GM18858 (cell line): ENCODE data around the gene TRIO.

Experiments
- ATAC-seq: cut with Tn5 transposase; IDR thresholded peaks from one replicate; pipeline ENCODE4 v1.9.1; 2021; ENCODE audit not compliant: unreplicated experiment

Gene TRIO

DNA sequence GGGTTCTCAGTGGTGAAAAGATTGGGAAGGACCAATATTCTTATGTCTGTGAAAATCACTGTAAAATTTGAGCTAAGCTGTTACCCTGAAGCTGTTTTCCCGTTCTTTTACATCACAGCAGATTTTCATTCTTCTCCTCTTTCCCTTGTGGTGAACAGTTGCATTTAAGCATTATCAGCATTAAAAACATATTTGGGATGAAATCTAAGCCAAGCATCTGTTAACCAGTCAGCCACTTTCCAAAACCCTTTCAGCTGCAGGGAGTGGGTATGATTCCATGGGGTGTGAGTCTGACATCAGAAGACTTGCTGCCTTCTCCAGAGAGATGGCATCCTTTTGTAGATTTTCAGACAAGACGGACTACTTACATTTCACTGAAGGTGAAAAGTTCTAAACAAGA is 97.2 kb downstream of the TRIO start:
- ATAC-seq, result no peak

DNA sequence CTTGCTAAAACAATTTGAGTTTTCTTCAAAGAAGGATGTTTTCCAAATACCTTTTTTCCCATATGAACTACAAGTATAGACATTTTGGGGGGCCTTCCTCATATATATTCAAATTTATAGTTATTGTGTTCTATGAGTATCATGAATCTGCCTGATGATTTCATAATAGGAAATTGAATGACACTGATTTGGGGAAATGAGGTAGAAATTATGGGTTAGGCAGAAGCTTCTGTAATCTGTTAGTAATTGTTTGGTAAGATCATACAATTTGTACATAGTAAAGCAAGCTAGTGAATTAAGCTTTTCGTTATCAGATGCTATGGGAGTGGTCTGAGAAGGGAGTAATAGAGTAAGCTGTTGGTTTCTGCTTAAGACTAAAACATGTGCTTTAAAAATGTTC is 98.0 kb downstream of the TRIO start:
- no peak for ATAC-seq

DNA sequence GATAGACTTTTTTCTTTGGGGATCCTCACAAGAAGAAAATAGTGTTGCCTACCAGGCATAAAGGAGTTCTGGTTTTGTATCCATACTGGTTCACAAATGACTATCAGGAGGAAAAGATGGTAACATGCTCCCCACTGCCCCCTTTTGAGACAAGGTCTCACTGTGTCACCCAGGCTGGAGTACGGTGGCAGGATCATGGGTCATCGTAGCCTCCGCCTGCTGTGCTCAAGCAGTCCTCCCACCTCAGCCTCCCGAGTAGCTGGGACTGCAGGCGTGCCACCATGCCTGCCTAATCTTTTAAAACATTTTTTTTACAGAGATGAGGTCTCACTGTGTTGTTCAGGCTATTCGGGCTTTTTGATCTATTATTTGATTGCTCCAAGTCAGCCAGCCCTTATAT is 99.3 kb downstream of the TRIO start:
- ATAC-seq, result no peak

DNA sequence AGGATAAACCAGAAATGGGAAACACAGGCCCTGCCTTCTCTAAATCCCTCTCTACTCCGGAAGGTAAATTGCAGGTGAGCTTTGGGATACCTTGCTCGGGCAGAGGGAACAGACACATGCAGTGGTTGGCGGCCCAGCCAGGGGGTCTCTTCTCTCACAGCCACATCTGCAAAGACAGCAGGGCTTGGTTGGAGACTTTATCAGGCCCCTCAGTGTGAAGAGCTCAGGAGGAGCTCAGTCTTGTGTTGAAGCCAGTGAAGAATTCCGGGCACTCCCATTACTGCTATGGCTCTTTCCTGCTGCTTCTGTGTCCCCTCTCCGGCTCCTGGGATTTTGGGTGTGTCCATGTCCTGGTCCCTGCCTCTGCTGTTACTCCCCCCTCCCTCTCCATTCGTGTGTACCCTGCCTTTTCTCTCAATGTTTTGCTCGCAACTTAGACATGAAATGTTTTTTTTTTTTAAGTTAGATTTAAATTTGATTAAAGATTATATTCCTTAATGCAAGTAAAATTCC is 99.8 kb downstream of the TRIO start:
- no peak for ATAC-seq

DNA sequence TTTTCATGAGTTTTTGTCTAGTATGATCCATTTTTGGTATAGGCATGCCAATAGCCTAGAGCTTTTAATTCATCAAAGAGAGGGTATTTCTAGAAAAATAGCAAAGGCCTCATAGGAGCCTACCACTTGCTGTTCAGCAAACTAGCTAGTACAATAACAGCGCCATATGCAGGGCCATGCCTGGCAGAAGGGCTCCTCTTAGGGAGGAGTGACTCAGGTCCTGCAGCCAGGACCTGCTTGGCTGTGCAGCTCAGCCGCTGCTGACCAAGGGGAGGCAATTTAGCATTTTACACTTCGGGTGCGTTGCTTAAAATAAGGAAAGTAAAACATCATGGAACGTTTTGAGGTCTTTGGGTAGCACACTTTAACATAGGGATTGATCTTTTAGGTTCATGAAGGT is 100.6 kb downstream of the TRIO start:
- no peak for ATAC-seq

DNA sequence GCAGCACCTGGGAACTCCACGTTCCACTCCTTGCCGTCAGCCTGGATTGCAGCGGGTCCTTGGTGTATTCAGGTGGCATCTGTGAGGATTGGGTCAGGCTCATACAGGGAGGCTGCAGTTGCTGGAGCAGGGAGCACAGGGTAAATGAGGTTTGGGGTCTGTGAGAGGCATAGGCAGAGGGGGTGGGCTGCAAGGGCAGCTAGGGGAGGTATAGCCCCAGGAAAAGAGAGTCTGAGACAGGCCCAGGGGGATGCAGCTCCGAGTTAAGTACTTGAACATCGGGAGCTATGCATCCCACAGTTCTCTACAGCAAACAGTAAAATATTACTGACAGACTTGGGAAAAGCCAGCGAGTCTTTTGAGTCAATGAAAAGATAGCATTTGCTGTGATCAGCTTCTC is 101.6 kb downstream of the TRIO start:
- ATAC-seq, result no peak

DNA sequence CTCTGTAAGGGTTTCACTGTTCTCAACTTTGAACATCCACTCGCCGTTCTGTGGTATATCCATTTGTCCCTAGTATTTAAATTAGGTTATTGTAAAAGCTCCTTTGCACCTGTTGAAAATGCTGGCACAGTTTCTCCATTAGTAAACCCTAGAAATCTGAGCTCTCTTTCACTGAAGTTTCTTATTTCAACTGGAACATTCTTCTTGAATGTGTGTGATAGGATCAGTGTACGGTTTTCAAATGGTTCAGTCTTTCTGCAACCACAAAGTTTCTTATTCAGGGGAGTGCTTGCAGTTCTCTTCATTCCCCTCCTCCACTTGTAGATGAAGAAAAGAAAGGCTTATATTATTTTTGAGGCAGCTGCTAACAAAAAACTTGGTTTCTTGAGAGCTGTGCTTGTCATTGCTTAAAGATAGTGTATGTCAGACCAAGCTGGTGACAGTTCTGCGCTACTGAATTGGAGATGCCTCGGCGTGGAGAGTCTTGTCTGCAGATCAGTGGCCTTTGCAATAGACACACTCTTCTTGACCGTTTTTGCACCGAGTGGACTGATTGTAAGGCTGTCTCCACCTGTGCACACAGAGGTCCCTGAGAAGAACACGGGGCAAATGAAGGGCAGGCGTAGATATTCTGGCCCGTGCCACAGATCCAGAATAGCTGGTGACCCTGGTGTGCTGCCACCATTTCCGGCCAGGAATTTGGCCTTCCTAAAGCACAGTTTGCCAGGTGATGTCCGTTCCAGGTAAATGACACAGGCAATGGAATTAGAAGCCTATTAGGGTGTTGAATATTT is 102.2 kb downstream of the TRIO start:
- no peak for ATAC-seq

DNA sequence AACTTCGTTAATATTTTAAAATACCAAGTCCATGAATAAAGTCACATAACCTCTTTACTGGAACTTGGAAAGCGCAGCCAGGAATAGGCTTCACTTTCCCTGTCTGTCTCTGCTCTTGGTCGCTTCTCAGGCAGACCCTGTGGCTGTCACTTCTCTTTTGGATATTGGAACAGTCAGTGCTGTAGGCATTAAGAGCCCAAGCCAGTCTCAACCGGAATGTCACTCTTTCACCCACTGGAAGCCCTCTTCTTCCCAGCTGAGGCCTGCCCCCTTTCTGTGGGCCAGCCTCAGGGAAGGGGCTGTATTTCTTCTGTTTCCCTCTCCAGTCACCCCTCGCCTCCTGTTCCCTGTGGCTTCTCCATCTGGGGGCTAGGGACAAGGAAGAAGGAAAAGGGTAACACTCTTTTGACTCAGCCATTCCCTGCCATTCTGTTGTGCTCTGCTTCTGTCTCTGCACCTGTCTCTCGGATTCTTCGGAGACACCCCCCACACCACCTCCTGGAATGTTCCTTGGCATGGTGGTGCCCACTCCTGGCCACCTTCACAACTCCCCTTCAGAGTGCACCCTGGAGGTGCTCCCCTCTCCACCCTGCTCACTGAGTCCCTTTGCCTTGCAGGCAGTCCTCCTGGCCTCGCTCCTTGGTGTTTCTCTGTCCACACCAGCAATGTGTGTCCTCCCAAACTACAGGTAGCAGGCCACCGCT is 103.4 kb downstream of the TRIO start:
- ATAC-seq, result no peak

DNA sequence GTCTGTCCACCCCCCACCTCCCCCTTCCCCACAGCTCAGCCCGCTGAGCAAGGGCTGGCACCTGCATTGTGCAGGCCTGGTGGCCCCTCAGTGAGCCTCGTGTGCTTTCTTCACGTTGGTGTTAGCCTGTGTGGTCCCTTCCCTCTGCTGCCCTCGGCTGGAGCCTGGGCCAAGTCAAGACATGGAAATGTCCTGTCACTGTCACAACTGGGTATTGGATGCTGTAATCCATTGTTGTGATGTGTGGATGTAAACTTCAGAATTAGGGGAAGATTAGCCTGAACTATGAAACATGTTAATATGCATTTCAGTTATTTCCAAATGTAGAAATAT is 103.9 kb downstream of the TRIO start:
- ATAC-seq, result no peak

DNA sequence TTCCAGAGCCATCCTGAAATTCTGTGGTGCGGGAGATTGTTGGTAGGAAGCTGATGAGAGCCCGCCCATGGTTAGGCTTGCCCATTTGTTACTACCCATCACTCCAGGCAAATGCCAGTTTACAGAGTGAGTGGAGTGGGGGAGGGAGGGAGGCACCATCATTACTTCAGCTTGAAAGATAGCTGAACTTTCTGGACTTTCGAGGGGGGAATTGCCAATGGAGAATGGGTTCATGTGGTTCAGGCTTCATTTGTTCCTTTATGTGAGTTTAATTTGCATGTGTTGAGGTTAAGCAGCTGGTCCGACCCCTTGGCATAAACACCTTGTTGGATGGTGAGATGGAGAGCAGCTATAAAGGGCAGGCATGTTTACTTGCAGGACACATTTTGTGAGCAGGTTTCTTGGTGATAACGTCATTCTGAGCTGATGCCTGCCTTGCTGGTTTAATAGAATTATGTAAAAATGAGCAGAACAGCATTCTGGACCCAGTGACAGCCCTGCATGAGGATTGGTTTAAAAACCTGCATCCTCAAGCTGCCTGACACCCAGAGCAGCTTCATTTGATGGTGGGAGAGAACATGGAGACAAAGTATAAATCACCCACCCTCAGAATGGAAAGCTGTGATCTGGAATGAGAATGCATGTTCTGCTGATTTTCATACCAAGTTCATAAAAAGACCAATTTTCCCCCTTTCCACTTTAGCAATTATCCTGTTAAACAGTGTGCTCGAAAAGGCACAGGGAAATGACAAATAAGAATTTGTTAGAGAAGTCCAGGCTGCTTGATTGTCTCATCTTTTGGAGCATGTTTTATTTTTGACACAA is 106.3 kb downstream of the TRIO start:
- ATAC-seq, result no peak

DNA sequence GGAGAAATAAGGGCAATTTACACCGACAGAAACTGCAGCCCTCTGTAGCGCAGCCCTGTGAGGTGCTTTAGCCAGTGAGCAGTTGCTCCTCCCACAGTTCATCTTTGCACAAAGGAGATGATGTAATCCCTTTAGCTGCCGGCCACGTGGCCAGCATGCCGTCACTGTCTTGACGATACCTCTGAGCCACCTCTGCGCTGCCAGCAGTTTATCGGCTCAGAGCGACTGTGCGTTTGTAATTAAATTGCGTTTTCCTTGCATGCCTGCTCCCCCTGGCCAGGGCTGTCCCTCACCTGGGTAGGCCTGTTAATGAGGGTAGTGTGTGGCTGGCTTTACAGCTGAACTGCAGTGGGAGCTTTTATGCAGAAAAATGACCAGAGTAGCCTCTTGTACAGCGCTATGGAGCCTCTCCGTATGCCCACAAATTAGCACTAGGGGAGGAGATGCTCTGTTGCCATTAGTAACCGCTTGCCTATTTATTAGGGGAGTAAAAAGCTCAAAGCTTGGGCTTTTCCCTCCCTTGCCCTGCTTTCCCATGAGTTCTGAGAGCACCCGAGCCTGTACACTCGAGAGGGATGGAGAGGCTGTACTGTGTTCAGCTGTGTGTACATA is 107.0 kb downstream of the TRIO start:
- no peak for ATAC-seq

DNA sequence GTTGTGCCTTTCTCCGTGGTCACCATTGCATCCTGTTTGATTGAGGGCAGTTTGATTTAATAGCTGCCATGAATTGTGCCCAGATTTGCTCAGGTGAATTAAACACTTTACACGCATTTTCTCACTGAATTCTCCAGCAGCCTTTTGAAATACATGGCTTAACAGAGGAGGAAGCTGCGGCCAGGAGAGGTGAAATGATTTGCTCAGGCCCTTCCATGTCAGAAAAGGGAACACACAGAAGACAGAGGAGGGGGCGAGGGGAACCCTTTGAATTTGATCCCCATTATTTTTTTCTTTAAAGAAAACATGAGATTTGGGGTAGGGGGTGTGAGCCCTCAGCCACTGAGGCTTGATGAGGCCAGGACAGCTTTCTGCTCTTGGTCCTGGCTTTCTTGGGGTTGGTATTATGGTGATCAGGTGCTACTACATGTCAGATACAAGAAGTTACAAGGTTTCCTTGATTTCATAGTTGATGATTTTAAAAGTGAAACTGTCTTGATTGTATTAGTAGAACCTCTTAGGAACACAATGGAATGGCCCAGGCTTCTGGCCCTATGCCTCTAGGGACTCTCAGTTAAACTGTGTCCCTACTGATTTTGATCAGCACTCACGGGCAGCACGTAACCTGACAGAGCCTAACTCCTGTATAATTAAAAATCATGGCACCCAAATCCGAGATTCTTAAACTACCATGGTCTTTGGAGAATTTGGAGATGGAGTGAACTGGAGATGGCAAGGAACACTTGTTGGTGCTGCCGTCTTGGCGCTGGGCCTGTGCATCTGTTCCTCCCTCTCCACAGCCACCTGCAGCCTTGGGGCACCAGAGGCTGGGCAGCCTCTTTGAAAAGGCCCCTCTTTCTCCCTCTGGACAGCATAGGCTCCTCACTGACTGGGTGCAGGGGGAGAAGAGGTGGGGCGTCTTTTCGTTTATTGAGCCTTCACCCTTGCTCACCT is 107.9 kb downstream of the TRIO start:
- ATAC-seq, result peak; percentile 32

DNA sequence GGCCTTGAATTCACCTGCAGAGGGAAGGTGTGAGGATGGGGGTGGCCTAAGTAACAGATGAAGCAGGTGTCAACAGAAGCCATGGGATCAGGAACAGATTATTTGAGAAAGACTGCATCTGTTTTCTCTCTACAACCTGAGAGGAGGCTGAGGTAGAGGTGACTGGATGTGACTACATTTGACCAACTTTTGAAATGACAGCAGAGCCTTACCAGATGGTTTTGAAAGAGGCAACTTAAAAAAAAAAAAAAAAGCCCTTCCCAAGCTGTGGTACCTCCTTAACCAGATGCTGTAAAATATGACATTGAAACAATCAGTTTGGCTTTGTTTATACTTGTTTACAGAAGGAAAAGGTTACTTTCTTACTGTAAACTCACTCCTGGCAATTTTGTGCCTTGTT is 108.6 kb downstream of the TRIO start:
- peak; percentile 53 for ATAC-seq

DNA sequence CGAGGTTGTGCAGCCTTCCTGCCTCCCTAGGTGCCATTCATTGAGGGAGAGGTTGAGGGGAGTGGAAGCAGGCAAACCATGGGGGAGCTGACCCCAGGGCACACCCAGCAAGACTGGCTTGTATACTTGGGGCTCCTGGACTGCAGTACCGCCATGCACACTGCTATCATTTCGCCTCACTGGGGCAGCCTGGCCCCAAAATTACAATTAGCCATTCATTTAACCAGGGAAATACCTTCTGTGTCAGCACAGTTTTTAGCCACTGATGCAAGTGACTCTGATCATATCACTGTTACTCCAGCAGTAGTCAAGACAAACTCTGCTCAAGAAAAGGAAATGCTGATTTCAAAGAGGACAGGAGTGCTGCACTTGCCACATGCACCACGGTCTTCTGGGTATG is 109.7 kb downstream of the TRIO start:
- no peak for ATAC-seq

DNA sequence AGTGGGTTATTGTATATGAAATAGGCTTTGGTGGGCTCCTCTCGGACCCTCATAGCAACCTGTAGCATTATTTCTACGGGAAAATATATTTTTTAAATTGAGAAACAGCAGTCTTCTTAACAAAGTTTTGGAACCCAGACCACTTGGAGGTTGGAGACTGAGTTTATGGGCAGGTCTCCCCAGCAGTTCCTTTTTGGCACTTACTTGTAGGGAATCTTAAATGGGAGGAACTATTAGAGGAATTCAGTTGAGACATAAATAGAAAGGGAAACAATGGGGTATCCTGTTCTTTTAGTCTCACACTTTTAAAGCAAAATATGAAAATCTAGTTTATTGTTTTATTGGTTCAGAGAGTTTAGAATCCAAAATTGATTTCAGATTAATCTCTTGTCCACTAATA is 111.5 kb downstream of the TRIO start:
- ATAC-seq, result no peak

DNA sequence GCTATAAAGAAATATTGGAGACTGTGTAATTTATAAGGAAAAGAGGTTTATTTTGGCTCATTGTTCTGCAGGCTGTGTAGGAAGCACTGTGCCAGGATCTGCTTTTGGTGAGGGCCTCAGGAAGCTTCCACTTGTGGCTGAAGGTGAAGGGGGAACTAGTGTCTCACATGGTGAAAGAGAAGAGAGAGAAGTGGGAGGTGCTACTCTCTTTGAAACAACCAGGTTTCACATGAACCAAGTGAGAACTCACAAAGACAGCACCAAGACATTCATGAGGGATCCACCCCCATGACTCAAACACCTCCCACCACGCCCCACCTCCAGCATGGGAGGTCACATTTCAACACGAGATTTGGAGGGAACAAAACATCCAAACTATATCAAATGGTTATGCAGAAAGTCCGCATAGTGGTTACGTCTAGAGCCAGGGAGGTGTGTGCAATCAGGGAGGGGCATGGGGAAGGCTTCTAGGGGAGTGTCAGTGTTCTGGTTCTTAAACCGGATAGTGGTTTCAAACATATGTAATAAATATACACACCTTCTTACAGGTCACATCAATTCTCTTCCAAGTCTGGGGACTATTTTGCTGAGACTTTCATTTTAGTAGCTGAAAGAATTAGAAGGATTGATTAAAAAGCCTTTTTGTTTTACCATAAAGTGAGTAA is 113.0 kb downstream of the TRIO start:
- no peak for ATAC-seq

DNA sequence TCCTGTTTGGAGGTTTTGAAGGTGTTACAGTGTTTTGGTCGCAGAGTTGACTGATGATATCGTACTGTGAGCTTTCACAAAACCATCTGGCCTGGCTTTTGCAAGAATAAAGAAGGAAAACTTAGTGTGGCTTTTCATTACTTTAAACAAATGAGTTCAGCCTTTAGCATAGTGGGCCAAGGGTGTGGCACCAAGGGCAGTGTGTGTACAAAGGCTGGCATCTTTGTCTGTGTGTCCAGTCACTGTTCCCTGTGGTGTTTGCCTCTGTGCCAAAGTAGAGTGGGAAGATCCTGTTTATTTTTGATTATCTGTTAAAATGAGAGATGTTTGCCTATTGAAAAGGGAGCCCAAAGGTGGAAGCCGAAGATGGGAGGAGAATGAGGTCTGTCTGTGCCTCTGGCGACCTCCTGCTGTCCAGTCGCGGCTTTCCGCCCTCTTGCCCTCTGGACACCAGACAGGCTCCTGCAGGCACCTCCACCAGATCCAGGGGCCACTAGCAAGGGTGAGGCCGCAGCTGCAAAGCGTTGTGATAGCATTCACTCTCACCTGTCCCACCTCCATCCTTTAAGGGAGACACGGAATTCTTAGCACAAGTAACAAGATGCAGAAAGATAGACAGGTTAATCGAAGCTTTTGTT is 113.7 kb downstream of the TRIO start:
- ATAC-seq, result no peak

DNA sequence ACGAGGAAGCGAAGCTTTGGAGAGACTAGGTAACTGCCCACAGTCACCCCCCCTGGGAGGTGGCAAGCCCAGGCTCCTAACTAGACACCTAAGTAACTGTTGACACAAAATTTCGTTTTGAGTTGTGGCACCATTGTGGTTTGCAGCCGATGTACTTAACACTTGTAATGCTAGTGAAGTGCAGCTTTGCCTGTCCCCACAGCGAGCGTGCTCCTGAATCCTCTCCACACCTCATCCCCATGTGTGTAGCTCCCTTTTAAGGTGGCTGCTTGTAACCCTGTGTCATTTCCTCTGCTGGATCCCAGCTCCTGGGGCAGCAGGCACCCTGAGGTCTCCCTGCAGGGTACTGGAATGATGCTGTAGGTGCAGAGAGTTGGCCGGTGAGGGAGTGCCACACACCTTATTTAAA is 114.9 kb downstream of the TRIO start:
- peak; percentile 57 for ATAC-seq

DNA sequence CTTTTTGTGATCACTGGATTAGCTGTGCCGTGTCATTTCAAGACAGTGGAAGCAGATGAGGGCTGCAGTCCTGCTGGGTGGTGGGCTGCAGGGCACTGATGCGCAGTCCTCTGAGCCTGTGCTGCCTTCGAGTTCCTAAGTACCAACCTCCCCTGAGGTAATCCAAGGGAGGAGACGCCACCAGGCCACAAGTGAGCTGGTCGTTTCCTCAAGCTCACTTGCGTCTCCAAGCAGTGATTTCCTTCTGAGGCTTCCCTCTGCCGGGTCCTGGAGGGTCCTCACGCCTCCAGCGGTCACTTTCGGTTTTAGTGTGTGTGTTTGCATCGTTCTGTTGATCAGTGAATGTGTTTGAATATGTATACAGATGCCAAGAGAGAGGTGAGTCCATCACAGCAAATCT is 115.7 kb downstream of the TRIO start:
- ATAC-seq, result peak; percentile 34
